ENCODE results near the gene FBLN5. TPM values are rescaled to one million over a fixed set of nuclear protein-coding genes. Genes with fewer than 3 reads are reported as not detected.

Gene FBLN5
- total and polyA plus RNA-seq, 2 experiments from 2014 or later: 157 to 337 TPM

DNA sequence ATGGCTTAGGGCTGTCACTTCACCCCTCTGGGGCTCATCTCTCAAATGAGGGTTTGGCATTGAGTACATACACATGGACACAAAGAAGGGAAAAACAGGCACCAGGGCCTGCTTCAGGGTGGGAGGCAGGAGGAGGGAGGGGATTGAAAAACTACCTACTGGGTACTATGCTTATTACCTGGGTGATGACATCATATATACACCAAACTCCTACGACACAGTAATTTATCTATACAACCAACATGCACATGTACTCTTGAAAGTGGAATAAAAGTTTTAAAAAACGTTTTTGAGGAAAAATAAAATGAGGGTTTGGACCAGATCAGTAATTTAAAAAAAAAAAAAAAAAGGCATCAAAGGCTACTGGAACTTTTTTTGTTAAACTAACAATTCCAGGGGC, 76.6 kb downstream of the FBLN5 start:
- no peak overlapping the region for H3K4me3 ChIP-seq
- H3K79me2 ChIP-seq: no peaks in the 10 kb centered on the region
- no peaks in the 10 kb centered on the region for H3K9me3 ChIP-seq (ENCODE audit: low read depth)
- H3K27me3 ChIP-seq: no peaks in the 10 kb centered on the region
- H2AFZ ChIP-seq: no peak overlapping the region
- no peak overlapping the region for H3K4me2 ChIP-seq
- DNase-seq (ENCODE audit: low spot score): no peak
- TF ChIP-seq EZH2 (IDR thresholded peaks at IDR 0.05; ENCODE audit: borderline replicate concordance): no peak
- TF ChIP-seq, protein P1, sequence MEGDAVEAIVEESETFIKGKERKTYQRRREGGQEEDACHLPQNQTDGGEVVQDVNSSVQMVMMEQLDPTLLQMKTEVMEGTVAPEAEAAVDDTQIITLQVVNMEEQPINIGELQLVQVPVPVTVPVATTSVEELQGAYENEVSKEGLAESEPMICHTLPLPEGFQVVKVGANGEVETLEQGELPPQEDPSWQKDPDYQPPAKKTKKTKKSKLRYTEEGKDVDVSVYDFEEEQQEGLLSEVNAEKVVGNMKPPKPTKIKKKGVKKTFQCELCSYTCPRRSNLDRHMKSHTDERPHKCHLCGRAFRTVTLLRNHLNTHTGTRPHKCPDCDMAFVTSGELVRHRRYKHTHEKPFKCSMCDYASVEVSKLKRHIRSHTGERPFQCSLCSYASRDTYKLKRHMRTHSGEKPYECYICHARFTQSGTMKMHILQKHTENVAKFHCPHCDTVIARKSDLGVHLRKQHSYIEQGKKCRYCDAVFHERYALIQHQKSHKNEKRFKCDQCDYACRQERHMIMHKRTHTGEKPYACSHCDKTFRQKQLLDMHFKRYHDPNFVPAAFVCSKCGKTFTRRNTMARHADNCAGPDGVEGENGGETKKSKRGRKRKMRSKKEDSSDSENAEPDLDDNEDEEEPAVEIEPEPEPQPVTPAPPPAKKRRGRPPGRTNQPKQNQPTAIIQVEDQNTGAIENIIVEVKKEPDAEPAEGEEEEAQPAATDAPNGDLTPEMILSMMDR (IDR thresholded peaks at IDR 0.05; ENCODE audit: poor library complexity): no peak
- TF ChIP-seq EZH2phosphoT487 (IDR thresholded peaks at IDR 0.05; ENCODE audit: low read depth, severe bottlenecking, unreplicated experiment): no peak
- no peak overlapping the region for H3K27ac ChIP-seq
- H4K20me1 ChIP-seq (ENCODE audit: insufficient read depth, poor library complexity, severe bottlenecking): no peaks in the 10 kb centered on the region
- no peaks in the 10 kb centered on the region for H3K36me3 ChIP-seq (replicated peaks; ENCODE audit: insufficient read depth, low read depth)
- H3K4me1 ChIP-seq (ENCODE audit: insufficient read depth): peaks cover 9% of the 10 kb centered on the region
- H3K9me2 ChIP-seq (replicated peaks; ENCODE audit: insufficient read depth): no peaks in the 10 kb centered on the region
- WGBS (ENCODE audit: low lambda C conversion rate, missing lambda C conversion rate): 53% methylated on average over 2 of the region's 2 CpGs

DNA sequence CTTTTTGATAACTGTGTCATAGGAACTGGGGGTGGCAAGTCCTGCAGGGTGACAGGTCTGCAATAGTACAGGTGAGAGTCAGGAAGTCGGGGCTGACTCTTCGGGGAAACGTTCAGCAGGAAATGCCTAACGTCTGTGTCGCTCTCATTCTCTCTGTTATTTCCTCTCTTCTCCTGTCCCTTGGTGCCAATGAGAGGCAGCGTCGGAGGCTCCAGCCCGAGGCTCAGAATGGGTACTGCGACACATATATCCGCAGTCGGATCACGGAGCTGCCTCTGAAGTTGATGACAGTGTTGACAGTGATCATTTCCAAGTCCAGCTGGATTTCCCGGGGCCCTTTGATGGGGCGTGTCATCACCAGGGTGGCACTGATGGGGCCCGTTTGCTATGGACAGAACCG, 77.5 kb downstream of the FBLN5 start:
- Histone ChIP-seq H3K9me2 (replicated peaks; ENCODE audit: insufficient read depth) (no peaks in the 10 kb centered on the region), H3K4me2 (peak overlapping the region; percentile 1), H3K27me3 (no peaks in the 10 kb centered on the region), H3K79me2 (no peaks in the 10 kb centered on the region), H4K20me1 (ENCODE audit: insufficient read depth, poor library complexity, severe bottlenecking) (no peaks in the 10 kb centered on the region), H3K4me3 (no peak overlapping the region), H3K4me1 (ENCODE audit: insufficient read depth) (peaks cover 4% of the 10 kb centered on the region), H3K36me3 (replicated peaks; ENCODE audit: insufficient read depth, low read depth) (no peaks in the 10 kb centered on the region), H3K9me3 (ENCODE audit: low read depth) (no peaks in the 10 kb centered on the region), H2AFZ (no peak overlapping the region), H3K27ac (no peak overlapping the region)
- WGBS (ENCODE audit: low lambda C conversion rate, missing lambda C conversion rate): 76% methylated on average over 16 of the region's 16 CpGs
- no peak for DNase-seq (ENCODE audit: low spot score)
- TF ChIP-seq, protein P1 (IDR thresholded peaks at IDR 0.05; ENCODE audit: poor library complexity): no peak

DNA sequence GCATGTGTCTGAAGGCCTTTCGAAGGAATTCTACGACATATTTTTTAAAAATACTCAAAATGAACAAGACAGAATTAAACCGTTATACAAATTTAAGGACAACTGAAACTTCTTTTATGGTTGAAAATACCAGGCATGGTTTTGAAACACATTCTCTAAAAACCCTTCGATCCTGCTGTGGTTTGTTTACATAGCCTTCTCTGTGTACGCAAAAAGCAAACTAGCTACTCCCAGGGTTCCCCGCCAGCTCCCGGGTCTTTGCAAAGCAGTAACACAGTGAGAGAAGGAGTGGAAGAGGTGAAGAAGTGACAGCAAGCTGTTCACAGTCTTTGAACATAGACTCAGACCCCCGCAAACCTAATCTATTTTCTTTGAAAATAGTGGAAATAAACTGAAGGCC, 77.9 kb downstream of the FBLN5 start:
- 55% methylated on average over 8 of the region's 8 CpGs for WGBS (ENCODE audit: low lambda C conversion rate, missing lambda C conversion rate)
- Histone ChIP-seq H3K36me3 (replicated peaks; ENCODE audit: insufficient read depth, low read depth) (no peaks in the 10 kb centered on the region), H3K4me1 (ENCODE audit: insufficient read depth) (peaks cover 4% of the 10 kb centered on the region), H2AFZ (no peak overlapping the region), H3K4me2 (peak overlapping the region; percentile 1), H3K4me3 (no peak overlapping the region), H3K27me3 (no peaks in the 10 kb centered on the region), H4K20me1 (ENCODE audit: insufficient read depth, poor library complexity, severe bottlenecking) (no peaks in the 10 kb centered on the region), H3K9me3 (ENCODE audit: low read depth) (no peaks in the 10 kb centered on the region), H3K27ac (no peak overlapping the region), H3K79me2 (no peaks in the 10 kb centered on the region), H3K9me2 (replicated peaks; ENCODE audit: insufficient read depth) (no peaks in the 10 kb centered on the region)
- no peak for DNase-seq (ENCODE audit: low spot score)
- no peak for TF ChIP-seq EZH2phosphoT487 (IDR thresholded peaks at IDR 0.05; ENCODE audit: low read depth, severe bottlenecking, unreplicated experiment)
- TF ChIP-seq EZH2 (IDR thresholded peaks at IDR 0.05; ENCODE audit: borderline replicate concordance): no peak
- TF ChIP-seq, protein P1 (IDR thresholded peaks at IDR 0.05; ENCODE audit: poor library complexity): no peak

Measured in hepatocyte (in vitro differentiated cells).